Endothelial cell of umbilical vein (primary cell): ENCODE results near the gene TSPAN4. TPM values are rescaled to one million over a fixed set of nuclear protein-coding genes. Genes with fewer than 3 reads are reported as not detected.

Experiments
- BruUV-seq: library from RNA; stranded (reverse); fragments of 400-500 nt; replicated peaks from 2 replicates; lab custom pipeline; 2021; lab: Mats Ljungman, UMichigan
- CTCF ChIA-PET: fragments of 300-600, 350-600 bp; sonication (Branson Sonifier 250); formaldehyde crosslinking; loops from one replicate; lab custom pipeline; 2021; ENCODE audit warnings: antibody characterized with exemption, inconsistent platforms; lab: Charles Lee
- POLR2A ChIA-PET: fragments of 300-600, 350-600 bp; sonication (Branson Sonifier 250); formaldehyde crosslinking; loops from one replicate; lab custom pipeline; 2021; ENCODE audit warnings: antibody characterized with exemption, inconsistent platforms; lab: Charles Lee
- DNase-seq: peaks from one replicate; pipeline ENCODE4 v3.0.0-alpha.2; 2011; ENCODE audit warnings: low read depth, low spot score
- FAIRE-seq: peaks from 2 replicates; lab custom pipeline; 2011; peaks lifted over from hg19 to GRCh38; lab: Jason Lieb, UNC
- H2AFZ ChIP-seq: 2 replicates; pipeline ENCODE4 v1.6.0; 2012; ENCODE audit warnings: low read depth, low read length, control low read depth, inconsistent platforms
- H3K27ac ChIP-seq: 2 replicates; pipeline ENCODE4 v1.5.1; 2011; ENCODE audit warnings: low read depth, mild to moderate bottlenecking, control low read depth, low read length, moderate library complexity; ENCODE audit not compliant: insufficient read depth
- H3K27me3 ChIP-seq, 2 experiments: 2 replicates each; pipeline versions ENCODE4 v1.6.0 to v1.6.1; 2011; ENCODE audit warnings: low read length in 2 of 2, mixed read lengths in 1 of 2; ENCODE audit not compliant: control insufficient read depth in 2 of 2, insufficient read depth in 2 of 2
- H3K36me3 ChIP-seq, 2 experiments: 2 replicates in 1 of 2; 3 replicates in 1 of 2; pipeline ENCODE4 v1.5.1; 2011; ENCODE audit warnings: low read length in 2 of 2, mild to moderate bottlenecking in 1 of 2, moderate library complexity in 1 of 2; ENCODE audit not compliant: control insufficient read depth in 2 of 2, insufficient read depth in 2 of 2; ENCODE audit errors: extremely low read depth in 1 of 2
- H3K4me1 ChIP-seq: 3 replicates; pipeline ENCODE4 v1.5.1; 2011; ENCODE audit warnings: mild to moderate bottlenecking, low read length; ENCODE audit not compliant: control insufficient read depth, insufficient read depth; ENCODE audit errors: extremely low read depth
- H3K4me2 ChIP-seq: 2 replicates; pipeline ENCODE4 v1.6.1; 2011; ENCODE audit warnings: low read length, control low read depth, mixed read lengths; ENCODE audit not compliant: insufficient read depth
- H3K4me3 ChIP-seq, 3 experiments: fragments of 200-600 bp in 1 of 3; sonication (generic), shearing (Covaris generic) in 1 of 3; replicated peaks in 1 of 3; 2 replicates each; pipeline ENCODE4 v1.5.1; 2011 to 2016; ENCODE audit warnings: control low read depth in 3 of 3, low read length in 3 of 3, mild to moderate bottlenecking in 2 of 3, inconsistent platforms in 1 of 3, low read depth in 1 of 3, moderate library complexity in 1 of 3; ENCODE audit not compliant: insufficient read depth in 1 of 3
- H3K79me2 ChIP-seq: 2 replicates; pipeline ENCODE4 v1.6.0; 2012; ENCODE audit warnings: low read length, inconsistent platforms; ENCODE audit not compliant: control insufficient read depth, insufficient read depth
- H3K9ac ChIP-seq: replicated peaks from 2 replicates; pipeline ENCODE3; 2011; ENCODE audit warnings: low read length, control low read depth; ENCODE audit not compliant: insufficient read depth; ENCODE audit errors: extremely low read depth
- H3K9me1 ChIP-seq: replicated peaks from 3 replicates; pipeline ENCODE4 v1.6.0; 2011; ENCODE audit warnings: mild to moderate bottlenecking, low read length; ENCODE audit not compliant: control insufficient read depth, insufficient read depth; ENCODE audit errors: extremely low read depth
- H3K9me3 ChIP-seq: replicated peaks from 2 replicates; pipeline ENCODE4 v1.5.1; 2012; ENCODE audit warnings: low read length, inconsistent platforms; ENCODE audit not compliant: control insufficient read depth, insufficient read depth
- H4K20me1 ChIP-seq: replicated peaks from 2 replicates; pipeline ENCODE3; 2011; ENCODE audit warnings: mild to moderate bottlenecking, low read length; ENCODE audit not compliant: control insufficient read depth, insufficient read depth; ENCODE audit errors: extremely low read depth
- EZH2 ChIP-seq: IDR thresholded peaks from 2 replicates; pipeline ENCODE4 v1.6.1; 2012; ENCODE audit warnings: borderline replicate concordance, low read depth, mild to moderate bottlenecking, moderate library complexity, low read length, inconsistent platforms; ENCODE audit not compliant: severe bottlenecking
- FOS ChIP-seq: IDR thresholded peaks from 2 replicates; pipeline ENCODE4 v1.6.1; 2011; ENCODE audit warnings: mild to moderate bottlenecking, low read length, moderate library complexity, borderline replicate concordance; ENCODE audit not compliant: insufficient read depth
- JUN ChIP-seq: IDR thresholded peaks from 2 replicates; pipeline ENCODE4 v1.6.1; 2011; ENCODE audit warnings: borderline replicate concordance, low read depth; ENCODE audit not compliant: insufficient read length, insufficient read depth
- MYC ChIP-seq: IDR thresholded peaks from one replicate; pipeline ENCODE4 v1.6.1; 2011; ENCODE audit warnings: mild to moderate bottlenecking, low read depth, low read length
- POLR2A ChIP-seq: IDR thresholded peaks from 2 replicates; pipeline ENCODE4 v1.6.1; 2012; ENCODE audit warnings: low read depth, mild to moderate bottlenecking, control low read depth, low read length
- POLR2AphosphoS5 ChIP-seq: IDR thresholded peaks from 2 replicates; pipeline ENCODE4 v1.6.1; 2012; ENCODE audit warnings: low read depth, mild to moderate bottlenecking, control low read depth, low read length, moderate library complexity; ENCODE audit not compliant: insufficient read depth
- dilution Hi-C: fragments of 300-500 bp; cut with MboI; formaldehyde crosslinking; loops from one replicate; pipeline ENCODE4 v1.15.0; 2019; ENCODE audit warnings: low sequenced_read_pairs; ENCODE audit not compliant: extremely low pct_ligation_motif_present
- intact Hi-C: fragments of 100-400 bp; cut with micrococcal nuclease; formaldehyde crosslinking; loops from one replicate; pipeline ENCODE4 v1.10.0; 2022
- polyA plus RNA-seq, 4 experiments: library from polyadenylated mRNA; depleted of rRNA in 3 of 4; stranded (reverse) in 3 of 4; unstranded in 1 of 4; fragments of >200 nt; gene quantifications; 2 replicates each; pipeline versions ENCODE4 v1.2.1 to v1.2.3, GENCODE V29; 2011 to 2012; ENCODE audit warnings: missing spikeins in 1 of 4
- total RNA-seq: library from RNA; stranded (reverse); gene quantifications from 2 replicates; pipeline ENCODE4 v1.2.3, GENCODE V29; 2021
- TF ChIP-seq, protein P1 (sequence below), 2 donors: IDR thresholded peaks; 1 replicate in 1 of 2; 2 replicates in 1 of 2; pipeline ENCODE4 v1.5.1; 2011; ENCODE audit warnings: low read length in 2 of 2, mild to moderate bottlenecking in 2 of 2, moderate library complexity in 2 of 2, control low read depth in 1 of 2, inconsistent platforms in 1 of 2, low read depth in 1 of 2; ENCODE audit not compliant: insufficient read depth in 1 of 2; ENCODE audit errors: extremely low read depth in 1 of 2

Gene TSPAN4
- total and polyA plus RNA-seq, 2 donors (not counting 3 experiments of a cell fraction or from before 2014, with no cell fraction given): 114 to 199 TPM

DNA sequence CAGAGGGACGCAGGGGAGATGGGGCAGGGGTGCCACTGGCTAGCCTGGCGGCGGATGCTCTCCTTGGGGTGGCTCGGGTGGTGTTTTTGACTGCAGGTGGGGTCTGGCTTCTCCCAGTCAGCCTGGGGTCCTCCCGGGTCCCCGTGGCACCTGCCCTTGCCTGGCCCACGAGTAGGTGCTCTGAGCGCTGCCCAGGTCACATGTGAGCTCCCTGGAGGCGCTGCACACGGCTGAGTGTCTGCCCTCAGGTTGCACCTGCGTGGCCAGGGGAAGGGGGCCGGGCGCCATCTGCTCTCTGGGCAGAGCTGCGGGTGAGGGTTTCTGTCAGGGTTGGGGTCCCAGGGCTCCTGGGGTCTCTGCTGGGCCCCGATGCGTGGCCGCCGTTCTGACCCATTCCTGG lies 5.2 kb downstream of the TSPAN4 start:
- H3K4me2 ChIP-seq: no peak overlapping the region
- no peaks in the 10 kb centered on the region for H3K9me1 ChIP-seq
- ChIA-PET CTCF (interaction anchor here (0.6 to 3.3 kb wide), 12 partner anchors 9 to 203 kb away, joined by 3 to 46 read pairs (median 4); no protein-coding TSS in a partner anchor), POLR2A (no interaction called here)
- H3K4me3 ChIP-seq: no peak overlapping the region
- TF ChIP-seq MYC (no peak), POLR2AphosphoS5 (no peak), FOS (no peak), JUN (no peak), POLR2A (no peak), EZH2 (no peak)
- H3K36me3 ChIP-seq: no peaks in the 10 kb centered on the region
- no peaks in the 10 kb centered on the region for H3K9me3 ChIP-seq
- peaks cover 13% of the 10 kb centered on the region for H3K79me2 ChIP-seq
- no TSS peak for BruUV-seq
- dilution Hi-C loops: no loop called here
- H4K20me1 ChIP-seq: no peaks in the 10 kb centered on the region
- peaks cover 29% of the 10 kb centered on the region for H3K4me1 ChIP-seq
- no peak overlapping the region for H3K9ac ChIP-seq
- H2AFZ ChIP-seq: no peak overlapping the region
- no peak overlapping the region for H3K27ac ChIP-seq
- no peaks in the 10 kb centered on the region for H3K27me3 ChIP-seq
- FAIRE-seq (no peak), DNase-seq (no peak)
- intact Hi-C loops: loop anchor here (1.0 to 5.0 kb wide), 2 partner anchors 129 to 203 kb away; no protein-coding TSS in a partner anchor

DNA sequence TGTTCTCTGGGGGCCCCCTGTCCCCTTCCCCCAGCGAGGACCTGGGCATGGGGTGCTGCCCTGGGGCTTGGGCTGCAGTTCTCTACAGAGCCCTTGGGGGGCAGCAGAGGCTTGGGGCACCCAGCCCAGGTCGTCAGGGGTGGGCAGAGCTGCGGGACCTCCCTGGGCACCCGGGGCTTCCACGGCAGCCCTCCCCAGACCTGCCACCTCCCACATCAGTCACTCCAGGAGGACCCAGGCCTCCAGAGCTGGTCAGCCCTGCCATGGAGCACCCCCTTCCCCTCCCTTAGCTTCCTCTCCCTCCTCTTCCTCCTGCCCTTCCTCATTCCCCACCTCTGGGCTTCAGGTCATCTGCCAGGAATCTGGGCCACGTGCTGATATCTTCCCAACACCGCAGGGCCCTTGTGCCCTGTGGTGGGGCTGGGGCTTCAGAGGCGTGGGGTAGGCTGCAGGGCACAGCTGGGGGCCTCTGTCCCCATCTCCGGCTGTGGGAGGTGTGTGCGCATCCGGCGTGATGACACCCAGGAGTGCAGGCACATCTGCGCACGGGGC lies 5.8 kb downstream of the TSPAN4 start:
- H3K4me3 ChIP-seq: no peak overlapping the region
- POLR2A ChIA-PET: no interaction called here
- no peak overlapping the region for H2AFZ ChIP-seq
- no peak overlapping the region for H3K9ac ChIP-seq
- H3K36me3 ChIP-seq: no peaks in the 10 kb centered on the region
- intact Hi-C loops: loop anchor here (1.0 to 5.0 kb wide), 2 partner anchors 129 to 203 kb away; no protein-coding TSS in a partner anchor
- no peak overlapping the region for H3K4me2 ChIP-seq
- H4K20me1 ChIP-seq: no peaks in the 10 kb centered on the region
- no TSS peak for BruUV-seq
- H3K4me1 ChIP-seq: peaks cover 26% of the 10 kb centered on the region
- FAIRE-seq (peak; percentile 28), DNase-seq (peak; percentile 32)
- dilution Hi-C loops: no loop called here
- H3K27me3 ChIP-seq: no peaks in the 10 kb centered on the region
- H3K79me2 ChIP-seq: peaks cover 13% of the 10 kb centered on the region
- no peak overlapping the region for H3K27ac ChIP-seq
- no peaks in the 10 kb centered on the region for H3K9me1 ChIP-seq
- CTCF ChIA-PET: interaction anchor here (0.6 to 3.3 kb wide), 16 partner anchors 8 to 206 kb away, joined by 3 to 46 read pairs (median 4); no protein-coding TSS in a partner anchor
- no peaks in the 10 kb centered on the region for H3K9me3 ChIP-seq
- TF ChIP-seq POLR2AphosphoS5 (no peak), FOS (no peak), POLR2A (no peak), MYC (no peak)
- TF ChIP-seq, protein P1, sequence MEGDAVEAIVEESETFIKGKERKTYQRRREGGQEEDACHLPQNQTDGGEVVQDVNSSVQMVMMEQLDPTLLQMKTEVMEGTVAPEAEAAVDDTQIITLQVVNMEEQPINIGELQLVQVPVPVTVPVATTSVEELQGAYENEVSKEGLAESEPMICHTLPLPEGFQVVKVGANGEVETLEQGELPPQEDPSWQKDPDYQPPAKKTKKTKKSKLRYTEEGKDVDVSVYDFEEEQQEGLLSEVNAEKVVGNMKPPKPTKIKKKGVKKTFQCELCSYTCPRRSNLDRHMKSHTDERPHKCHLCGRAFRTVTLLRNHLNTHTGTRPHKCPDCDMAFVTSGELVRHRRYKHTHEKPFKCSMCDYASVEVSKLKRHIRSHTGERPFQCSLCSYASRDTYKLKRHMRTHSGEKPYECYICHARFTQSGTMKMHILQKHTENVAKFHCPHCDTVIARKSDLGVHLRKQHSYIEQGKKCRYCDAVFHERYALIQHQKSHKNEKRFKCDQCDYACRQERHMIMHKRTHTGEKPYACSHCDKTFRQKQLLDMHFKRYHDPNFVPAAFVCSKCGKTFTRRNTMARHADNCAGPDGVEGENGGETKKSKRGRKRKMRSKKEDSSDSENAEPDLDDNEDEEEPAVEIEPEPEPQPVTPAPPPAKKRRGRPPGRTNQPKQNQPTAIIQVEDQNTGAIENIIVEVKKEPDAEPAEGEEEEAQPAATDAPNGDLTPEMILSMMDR (IDR thresholded peaks at IDR 0.05; ENCODE audit: extremely low read depth in 1 of 2, insufficient read depth in 1 of 2, low read depth in 1 of 2, low read length in 2 of 2): peak; percentile 81 to 94
